Tibial nerve (tissue), 4 donors: ENCODE measurements around the gene MANBA. TPM values are rescaled to one million over a fixed set of nuclear protein-coding genes. Genes with fewer than 3 reads are reported as not detected.

ENCODE experiments used
- DNase-seq, 2 donors: peaks; one replicate each; pipeline ENCODE4 v3.0.0-alpha.2; 2019; ENCODE audit warnings: low spot score in 2 of 2
- H3K27ac ChIP-seq, 4 donors: fragments of 200-600 bp; sonication (generic) in 3 of 4; one replicate each; pipeline ENCODE4 v1.5.1; 2017 to 2019; ENCODE audit warnings: mild to moderate bottlenecking in 1 of 4
- H3K27me3 ChIP-seq, 2 donors: fragments of 200-600 bp; sonication (generic) in 1 of 2; one replicate each; pipeline versions ENCODE4 v1.5.1 to v1.6.0; 2017 to 2019
- H3K36me3 ChIP-seq, 3 donors: fragments of 200-600 bp; sonication (generic); one replicate each; pipeline ENCODE4 v1.5.1; 2018 to 2019
- H3K4me1 ChIP-seq, 4 donors: fragments of 200-600 bp; sonication (generic) in 3 of 4; one replicate each; pipeline ENCODE4 v1.5.1; 2017 to 2019
- H3K4me3 ChIP-seq, 4 donors: fragments of 200-600 bp; sonication (generic) in 3 of 4; one replicate each; pipeline ENCODE4 v1.5.1; 2017 to 2019; ENCODE audit warnings: mild to moderate bottlenecking in 1 of 4, moderate library complexity in 1 of 4
- H3K9me3 ChIP-seq, 4 donors: fragments of 200-600 bp; sonication (generic) in 3 of 4; one replicate each; pipeline ENCODE4 v1.5.1; 2017 to 2019
- EP300 ChIP-seq, 2 donors: sonication (generic); formaldehyde crosslinking; IDR thresholded peaks; one replicate each; pipeline ENCODE4 v1.6.1; 2017; ENCODE audit warnings: antibody characterized with exemption in 2 of 2, mild to moderate bottlenecking in 1 of 2
- POLR2A ChIP-seq, 2 donors: fragments of 450-650 bp; IDR thresholded peaks; one replicate each; pipeline ENCODE4 v1.6.1; 2017; ENCODE audit warnings: antibody characterized with exemption in 2 of 2, mild to moderate bottlenecking in 2 of 2, moderate library complexity in 2 of 2
- WGBS, 2 donors: methylation state at CpG; one replicate each; pipeline ENCODE4 v1.1.5; 2018; 5-methylcytosine and 5-hydroxymethylcytosine counted together
- small RNA-seq: library from RNA; depleted of rRNA; stranded (forward); fragments of <200 nt; gene quantifications from one replicate; pipeline ENCODE3, GENCODE V24; 2016
- total RNA-seq, 4 donors: library from RNA; depleted of rRNA; stranded (reverse); fragments of >200 nt; gene quantifications; one replicate each; pipeline ENCODE4 v1.1.0, GENCODE V29; 2016
- TF ChIP-seq, protein P1 (sequence below), 5 experiments: fragments of 200-600 bp in 3 of 5; fragments of 450-650 bp in 2 of 5; sonication (generic) in 3 of 5; IDR thresholded peaks; one replicate each; pipeline ENCODE4 v1.5.1; 2016 to 2019; ENCODE audit warnings: antibody characterized with exemption in 5 of 5, mild to moderate bottlenecking in 3 of 5, moderate library complexity in 2 of 5

MANBA gene
- total RNA-seq, 4 donors from 2014 or later: 26.1 to 38.1 (median 31.9) TPM

DNA sequence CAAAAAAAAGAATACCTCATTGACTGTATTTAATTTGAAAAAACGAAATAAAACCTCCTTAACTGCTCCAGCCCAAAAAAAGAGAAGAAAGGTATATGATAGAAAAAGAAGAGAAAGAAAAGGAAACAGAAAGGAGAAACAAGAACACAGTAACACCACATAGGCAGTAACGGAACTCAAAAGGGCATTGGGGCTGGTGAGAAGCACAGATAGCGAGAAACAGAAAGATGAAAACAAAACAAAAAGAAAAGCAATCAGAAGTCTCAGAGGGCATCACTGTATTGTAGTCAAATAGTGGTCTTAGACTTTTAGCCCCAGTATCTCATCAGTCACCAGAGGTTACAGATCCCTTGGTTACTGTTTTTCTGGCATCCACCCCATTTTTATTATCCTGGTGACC, 171.0 kb downstream of the MANBA start:
- DNase-seq: no peak
- WGBS, 2 donors: 88 to 92% methylated on average over 3 of the region's 3 CpGs
- peaks cover 0 to 78% (median 0%) of the 10 kb centered on the region in 3 donors for H3K36me3 ChIP-seq
- H3K9me3 ChIP-seq: peaks cover 0 to 12% (median 1%) of the 10 kb centered on the region in 4 donors
- no peaks in the 10 kb centered on the region for H3K4me1 ChIP-seq
- no peak overlapping the region for H3K27ac ChIP-seq
- H3K27me3 ChIP-seq: no peaks in the 10 kb centered on the region
- H3K4me3 ChIP-seq: no peak overlapping the region
- TF ChIP-seq POLR2A (IDR thresholded peaks at IDR 0.05) (no peak), EP300 (IDR thresholded peaks at IDR 0.05) (no peak)
- TF ChIP-seq, protein P1, sequence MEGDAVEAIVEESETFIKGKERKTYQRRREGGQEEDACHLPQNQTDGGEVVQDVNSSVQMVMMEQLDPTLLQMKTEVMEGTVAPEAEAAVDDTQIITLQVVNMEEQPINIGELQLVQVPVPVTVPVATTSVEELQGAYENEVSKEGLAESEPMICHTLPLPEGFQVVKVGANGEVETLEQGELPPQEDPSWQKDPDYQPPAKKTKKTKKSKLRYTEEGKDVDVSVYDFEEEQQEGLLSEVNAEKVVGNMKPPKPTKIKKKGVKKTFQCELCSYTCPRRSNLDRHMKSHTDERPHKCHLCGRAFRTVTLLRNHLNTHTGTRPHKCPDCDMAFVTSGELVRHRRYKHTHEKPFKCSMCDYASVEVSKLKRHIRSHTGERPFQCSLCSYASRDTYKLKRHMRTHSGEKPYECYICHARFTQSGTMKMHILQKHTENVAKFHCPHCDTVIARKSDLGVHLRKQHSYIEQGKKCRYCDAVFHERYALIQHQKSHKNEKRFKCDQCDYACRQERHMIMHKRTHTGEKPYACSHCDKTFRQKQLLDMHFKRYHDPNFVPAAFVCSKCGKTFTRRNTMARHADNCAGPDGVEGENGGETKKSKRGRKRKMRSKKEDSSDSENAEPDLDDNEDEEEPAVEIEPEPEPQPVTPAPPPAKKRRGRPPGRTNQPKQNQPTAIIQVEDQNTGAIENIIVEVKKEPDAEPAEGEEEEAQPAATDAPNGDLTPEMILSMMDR (IDR thresholded peaks at IDR 0.05): no peak

DNA sequence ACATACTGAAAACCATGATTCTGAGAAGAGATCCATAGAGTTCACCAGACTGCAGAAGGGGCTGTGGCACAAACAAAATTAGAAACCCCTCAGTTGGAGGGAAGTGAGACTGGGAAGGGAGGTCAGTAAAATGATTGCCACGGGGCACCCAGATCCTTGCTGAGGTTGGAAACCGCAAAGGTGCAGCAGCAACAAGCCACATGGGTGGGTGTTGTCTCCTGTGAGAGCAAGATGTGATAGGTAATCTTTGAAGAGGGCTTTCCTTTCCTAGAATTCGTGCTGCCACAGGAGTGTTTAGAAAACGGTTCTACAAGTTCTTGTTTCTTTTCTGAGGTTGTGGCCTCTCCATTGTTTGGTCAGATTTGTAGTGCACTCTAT, 174.1 kb downstream of the MANBA start:
- peaks cover 0 to 11% (median 1%) of the 10 kb centered on the region in 4 donors for H3K9me3 ChIP-seq
- H3K4me1 ChIP-seq: no peaks in the 10 kb centered on the region
- peaks cover 0 to 88% (median 0%) of the 10 kb centered on the region in 3 donors for H3K36me3 ChIP-seq
- WGBS, 2 donors: 82 to 84% methylated on average over 4 of the region's 4 CpGs
- no peak for DNase-seq
- no peak overlapping the region for H3K27ac ChIP-seq
- no peak overlapping the region for H3K4me3 ChIP-seq
- no peaks in the 10 kb centered on the region for H3K27me3 ChIP-seq
- TF ChIP-seq EP300 (IDR thresholded peaks at IDR 0.05) (no peak), POLR2A (IDR thresholded peaks at IDR 0.05) (no peak)
- TF ChIP-seq, protein P1 (IDR thresholded peaks at IDR 0.05): no peak

DNA sequence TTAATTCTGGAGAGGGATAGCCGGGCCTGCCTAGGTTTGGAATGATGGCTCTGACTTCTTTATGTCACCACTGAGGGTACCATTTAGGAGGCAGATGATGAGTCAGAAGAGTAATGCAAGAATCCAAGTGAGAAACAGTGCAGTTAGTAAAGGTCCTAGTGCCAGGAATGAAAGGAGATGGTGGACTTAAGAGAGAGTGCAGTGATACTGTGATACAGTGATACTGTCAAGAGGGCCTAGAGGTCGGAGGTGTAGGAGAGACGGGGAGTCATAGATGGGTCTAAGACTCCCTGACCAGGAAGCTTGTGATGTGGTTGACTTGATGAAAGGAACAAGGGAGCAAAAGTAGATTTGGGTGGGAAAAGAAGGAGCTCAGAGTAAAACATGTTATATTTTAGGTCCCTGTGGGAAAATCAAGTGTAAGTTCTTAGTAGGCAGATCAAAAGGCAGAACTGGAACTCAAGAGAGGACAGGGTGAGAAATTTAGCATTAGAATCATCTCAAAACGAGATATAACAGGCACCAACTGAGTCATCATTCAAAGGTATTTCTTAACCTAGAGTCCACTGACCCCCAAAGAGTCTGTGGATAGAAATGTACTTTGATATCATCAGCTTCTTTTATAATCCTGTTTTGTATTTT, 174.6 kb downstream of the MANBA start:
- no peak for DNase-seq
- no peaks in the 10 kb centered on the region for H3K4me1 ChIP-seq
- no peaks in the 10 kb centered on the region for H3K27me3 ChIP-seq
- H3K9me3 ChIP-seq: peaks cover 0 to 6% (median 0%) of the 10 kb centered on the region in 4 donors
- H3K4me3 ChIP-seq: no peak overlapping the region
- 92 to 93% methylated on average over 4 of the region's 4 CpGs for WGBS, 2 donors
- TF ChIP-seq, protein P1 (IDR thresholded peaks at IDR 0.05): no peak
- TF ChIP-seq EP300 (IDR thresholded peaks at IDR 0.05): no peak
- TF ChIP-seq POLR2A (IDR thresholded peaks at IDR 0.05): no peak
- H3K36me3 ChIP-seq: peaks cover 0 to 88% (median 0%) of the 10 kb centered on the region in 3 donors
- no peak overlapping the region for H3K27ac ChIP-seq

DNA sequence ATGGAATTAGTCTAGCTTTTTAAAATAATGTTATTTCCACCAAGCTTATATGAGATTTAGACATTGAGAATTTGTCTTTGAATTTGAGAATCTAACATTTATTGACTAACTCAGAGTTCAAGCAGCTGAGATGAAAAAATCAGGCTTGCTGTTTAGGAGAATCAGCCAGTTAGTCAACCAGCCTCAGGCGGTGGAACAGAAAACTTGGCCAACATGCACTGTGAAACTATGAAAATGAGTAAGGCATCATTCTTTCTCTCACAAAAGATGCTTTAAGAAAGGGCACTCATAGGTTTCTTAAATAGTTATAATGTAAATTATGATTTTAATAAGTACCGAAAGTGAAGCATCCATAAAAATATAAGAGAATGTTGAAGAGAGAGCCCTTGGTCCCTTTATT, 175.4 kb downstream of the MANBA start:
- no peak for DNase-seq
- H3K9me3 ChIP-seq: no peaks in the 10 kb centered on the region
- H3K27ac ChIP-seq: no peak overlapping the region
- TF ChIP-seq EP300 (IDR thresholded peaks at IDR 0.05) (no peak), POLR2A (IDR thresholded peaks at IDR 0.05) (no peak)
- TF ChIP-seq, protein P1 (IDR thresholded peaks at IDR 0.05): no peak
- peaks cover 0 to 88% (median 0%) of the 10 kb centered on the region in 3 donors for H3K36me3 ChIP-seq
- WGBS, 2 donors: 93 to 96% methylated on average over 2 of the region's 2 CpGs
- H3K27me3 ChIP-seq: no peaks in the 10 kb centered on the region
- no peak overlapping the region for H3K4me3 ChIP-seq
- no peaks in the 10 kb centered on the region for H3K4me1 ChIP-seq

DNA sequence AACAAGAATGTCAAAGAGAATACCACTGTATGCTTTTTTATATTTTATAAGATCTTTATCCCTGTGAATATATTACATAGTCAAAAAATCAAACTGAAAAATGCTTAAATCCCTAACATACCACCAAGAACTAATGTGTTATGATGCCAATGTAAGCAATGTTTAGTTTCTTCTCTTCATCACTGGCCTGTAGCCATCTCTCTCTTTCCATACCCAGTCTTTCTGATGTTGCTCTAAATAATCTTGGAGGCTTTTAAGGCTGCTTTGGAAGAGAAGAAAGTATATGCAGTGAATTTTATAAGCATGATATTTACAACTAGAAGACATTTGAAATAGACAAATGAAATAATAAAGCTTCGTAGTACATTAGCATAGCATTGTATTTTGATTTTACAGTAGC, 176.7 kb downstream of the MANBA start:
- no peaks in the 10 kb centered on the region for H3K9me3 ChIP-seq
- H3K4me1 ChIP-seq: no peaks in the 10 kb centered on the region
- H3K36me3 ChIP-seq: peaks cover 0 to 82% (median 0%) of the 10 kb centered on the region in 3 donors
- DNase-seq: no peak
- TF ChIP-seq EP300 (IDR thresholded peaks at IDR 0.05) (no peak), POLR2A (IDR thresholded peaks at IDR 0.05) (no peak)
- TF ChIP-seq, protein P1 (IDR thresholded peaks at IDR 0.05): no peak
- no peak overlapping the region for H3K4me3 ChIP-seq
- no peaks in the 10 kb centered on the region for H3K27me3 ChIP-seq
- WGBS, 2 donors: 89 to 95% methylated on average over 1 of the region's 1 CpG
- H3K27ac ChIP-seq: no peak overlapping the region

Small RNAs within 50 kb of the gene (small RNA-seq; reads per million reads assigned to genes)
- gene AC018797.1: not detected

Other genes starting within 250 kb of the MANBA start
- gene UBE2D3, start 66.6 kb upstream of the MANBA start, total RNA-seq: 100 to 1,000 TPM; 305 to 409 (median 347) TPM
- gene CISD2, start 108.0 kb upstream of the MANBA start, total RNA-seq: 10 to 100 TPM in 1 of 4 donors, 1 to 10 TPM in 3; 3.5 to 11.1 (median 7.2) TPM